ENCODE results near the gene DTNB. TPM values are rescaled to one million over a fixed set of nuclear protein-coding genes. Genes with fewer than 3 reads are reported as not detected.

The DTNB gene
- polyA plus RNA-seq, 1 donor from 2014 or later, result 22.5 TPM

DNA sequence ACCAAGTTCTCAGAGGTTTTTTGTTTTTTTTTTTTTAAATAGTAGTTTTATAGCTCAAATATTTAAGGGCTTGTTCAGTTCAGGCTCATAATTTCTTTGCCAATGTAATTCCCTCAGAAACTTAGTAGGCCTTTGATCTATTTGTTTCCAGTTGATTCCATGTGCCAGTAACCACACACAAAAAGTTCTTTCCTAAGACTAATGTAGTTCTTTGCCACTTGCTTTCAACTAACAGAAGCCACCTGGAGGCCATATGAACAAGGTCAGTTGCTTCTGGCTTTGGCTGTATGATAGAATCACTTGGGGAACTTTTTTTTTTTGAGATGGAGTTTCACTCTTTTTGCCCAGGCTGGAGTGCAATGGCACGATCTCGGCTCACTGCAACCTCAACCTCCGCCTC is 100.7 kb downstream of the DTNB start:
- H3K27me3 ChIP-seq (ENCODE audit: insufficient read depth, low read depth, low read length), result no peaks in the 10 kb centered on the region
- H3K27ac ChIP-seq (ENCODE audit: low read length), result no peak overlapping the region
- H3K4me2 ChIP-seq (ENCODE audit: low read length), result no peak overlapping the region
- TF ChIP-seq, protein P1, sequence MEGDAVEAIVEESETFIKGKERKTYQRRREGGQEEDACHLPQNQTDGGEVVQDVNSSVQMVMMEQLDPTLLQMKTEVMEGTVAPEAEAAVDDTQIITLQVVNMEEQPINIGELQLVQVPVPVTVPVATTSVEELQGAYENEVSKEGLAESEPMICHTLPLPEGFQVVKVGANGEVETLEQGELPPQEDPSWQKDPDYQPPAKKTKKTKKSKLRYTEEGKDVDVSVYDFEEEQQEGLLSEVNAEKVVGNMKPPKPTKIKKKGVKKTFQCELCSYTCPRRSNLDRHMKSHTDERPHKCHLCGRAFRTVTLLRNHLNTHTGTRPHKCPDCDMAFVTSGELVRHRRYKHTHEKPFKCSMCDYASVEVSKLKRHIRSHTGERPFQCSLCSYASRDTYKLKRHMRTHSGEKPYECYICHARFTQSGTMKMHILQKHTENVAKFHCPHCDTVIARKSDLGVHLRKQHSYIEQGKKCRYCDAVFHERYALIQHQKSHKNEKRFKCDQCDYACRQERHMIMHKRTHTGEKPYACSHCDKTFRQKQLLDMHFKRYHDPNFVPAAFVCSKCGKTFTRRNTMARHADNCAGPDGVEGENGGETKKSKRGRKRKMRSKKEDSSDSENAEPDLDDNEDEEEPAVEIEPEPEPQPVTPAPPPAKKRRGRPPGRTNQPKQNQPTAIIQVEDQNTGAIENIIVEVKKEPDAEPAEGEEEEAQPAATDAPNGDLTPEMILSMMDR (IDR thresholded peaks at IDR 0.05; ENCODE audit: poor library complexity, severe bottlenecking), result no peak
- TF ChIP-seq, protein P2, sequence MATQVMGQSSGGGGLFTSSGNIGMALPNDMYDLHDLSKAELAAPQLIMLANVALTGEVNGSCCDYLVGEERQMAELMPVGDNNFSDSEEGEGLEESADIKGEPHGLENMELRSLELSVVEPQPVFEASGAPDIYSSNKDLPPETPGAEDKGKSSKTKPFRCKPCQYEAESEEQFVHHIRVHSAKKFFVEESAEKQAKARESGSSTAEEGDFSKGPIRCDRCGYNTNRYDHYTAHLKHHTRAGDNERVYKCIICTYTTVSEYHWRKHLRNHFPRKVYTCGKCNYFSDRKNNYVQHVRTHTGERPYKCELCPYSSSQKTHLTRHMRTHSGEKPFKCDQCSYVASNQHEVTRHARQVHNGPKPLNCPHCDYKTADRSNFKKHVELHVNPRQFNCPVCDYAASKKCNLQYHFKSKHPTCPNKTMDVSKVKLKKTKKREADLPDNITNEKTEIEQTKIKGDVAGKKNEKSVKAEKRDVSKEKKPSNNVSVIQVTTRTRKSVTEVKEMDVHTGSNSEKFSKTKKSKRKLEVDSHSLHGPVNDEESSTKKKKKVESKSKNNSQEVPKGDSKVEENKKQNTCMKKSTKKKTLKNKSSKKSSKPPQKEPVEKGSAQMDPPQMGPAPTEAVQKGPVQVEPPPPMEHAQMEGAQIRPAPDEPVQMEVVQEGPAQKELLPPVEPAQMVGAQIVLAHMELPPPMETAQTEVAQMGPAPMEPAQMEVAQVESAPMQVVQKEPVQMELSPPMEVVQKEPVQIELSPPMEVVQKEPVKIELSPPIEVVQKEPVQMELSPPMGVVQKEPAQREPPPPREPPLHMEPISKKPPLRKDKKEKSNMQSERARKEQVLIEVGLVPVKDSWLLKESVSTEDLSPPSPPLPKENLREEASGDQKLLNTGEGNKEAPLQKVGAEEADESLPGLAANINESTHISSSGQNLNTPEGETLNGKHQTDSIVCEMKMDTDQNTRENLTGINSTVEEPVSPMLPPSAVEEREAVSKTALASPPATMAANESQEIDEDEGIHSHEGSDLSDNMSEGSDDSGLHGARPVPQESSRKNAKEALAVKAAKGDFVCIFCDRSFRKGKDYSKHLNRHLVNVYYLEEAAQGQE (IDR thresholded peaks at IDR 0.05; ENCODE audit: borderline replicate concordance), result no peak
- TF ChIP-seq EP300 (conservative IDR thresholded peaks at IDR 0.05; ENCODE audit: poor library complexity, severe bottlenecking) (no peak), MXI1 (conservative IDR thresholded peaks at IDR 0.05; ENCODE audit: poor library complexity, severe bottlenecking) (no peak), SMC3 (conservative IDR thresholded peaks at IDR 0.05; ENCODE audit: poor library complexity) (no peak), EZH2 (IDR thresholded peaks at IDR 0.05; ENCODE audit: borderline replicate concordance, insufficient read depth, low read length, poor library complexity, severe bottlenecking) (no peak), RAD21 (conservative IDR thresholded peaks at IDR 0.05) (no peak), POLR2AphosphoS5 (IDR thresholded peaks at IDR 0.05) (no peak), TAF1 (IDR thresholded peaks at IDR 0.05; ENCODE audit: low read depth) (no peak)
- H2AFZ ChIP-seq (ENCODE audit: low read depth, low read length), result no peak overlapping the region
- H3K9me2 ChIP-seq (ENCODE audit: insufficient read depth, low read length), result no peaks in the 10 kb centered on the region
- no peaks in the 10 kb centered on the region for H4K20me1 ChIP-seq (ENCODE audit: insufficient read depth)
- no peak overlapping the region for H3K9ac ChIP-seq (ENCODE audit: low read length)
- no peaks in the 10 kb centered on the region for H3K9me3 ChIP-seq (ENCODE audit: low read length)
- H3K79me2 ChIP-seq (replicated peaks; ENCODE audit: insufficient read depth, low read length), result no peaks in the 10 kb centered on the region
- H3K4me3 ChIP-seq (ENCODE audit: low read length), result no peak overlapping the region
- peaks cover 4% of the 10 kb centered on the region for H3K36me3 ChIP-seq (ENCODE audit: insufficient read depth, low read length)
- no peaks in the 10 kb centered on the region for H3F3A ChIP-seq (ENCODE audit: insufficient read depth, low read length, poor library complexity, severe bottlenecking)

DNA sequence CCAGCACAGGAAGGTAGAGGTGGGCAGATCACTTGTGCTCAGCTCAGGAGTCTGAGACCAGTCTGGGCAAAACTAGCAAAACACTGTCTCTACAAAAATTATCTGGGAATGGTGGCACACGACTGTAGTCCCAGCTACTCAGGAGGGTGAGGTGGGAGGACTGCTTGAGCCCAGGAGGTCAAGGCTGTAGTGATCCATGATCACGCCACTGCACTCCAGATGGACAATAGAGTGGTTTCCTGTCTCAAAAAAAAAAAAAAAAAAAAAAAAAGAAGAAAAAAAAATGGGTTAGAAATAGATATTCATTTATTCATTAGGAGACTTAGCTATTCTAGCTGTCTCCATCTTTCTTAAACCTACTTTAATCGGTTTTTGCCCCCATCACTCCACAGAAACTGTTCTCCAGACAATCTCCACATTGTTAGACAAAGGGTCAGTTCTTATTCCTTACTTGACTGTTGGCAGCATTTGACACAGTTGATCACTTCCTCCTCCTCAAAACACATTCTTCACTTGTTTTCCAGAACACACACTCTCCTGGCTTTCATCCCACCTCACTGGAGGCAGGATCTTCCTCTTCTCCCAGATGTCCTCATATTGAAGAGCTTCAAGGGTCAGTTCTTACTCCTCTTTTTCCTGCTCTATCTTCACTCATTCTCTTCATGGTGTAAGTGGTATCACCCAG is 103.1 kb downstream of the DTNB start:
- no peaks in the 10 kb centered on the region for H3K79me2 ChIP-seq (replicated peaks; ENCODE audit: insufficient read depth, low read length)
- H3K27ac ChIP-seq (ENCODE audit: low read length), result no peak overlapping the region
- H3K9ac ChIP-seq (ENCODE audit: low read length), result no peak overlapping the region
- no peaks in the 10 kb centered on the region for H3K9me2 ChIP-seq (ENCODE audit: insufficient read depth, low read length)
- H3K4me3 ChIP-seq (ENCODE audit: low read length), result no peak overlapping the region
- no peaks in the 10 kb centered on the region for H4K20me1 ChIP-seq (ENCODE audit: insufficient read depth)
- TF ChIP-seq RAD21 (conservative IDR thresholded peaks at IDR 0.05), result no peak
- TF ChIP-seq, protein P1 (IDR thresholded peaks at IDR 0.05; ENCODE audit: poor library complexity, severe bottlenecking), result no peak
- no peak for TF ChIP-seq EP300 (conservative IDR thresholded peaks at IDR 0.05; ENCODE audit: poor library complexity, severe bottlenecking)
- TF ChIP-seq TAF1 (IDR thresholded peaks at IDR 0.05; ENCODE audit: low read depth), result no peak
- no peak for TF ChIP-seq SMC3 (conservative IDR thresholded peaks at IDR 0.05; ENCODE audit: poor library complexity)
- no peak for TF ChIP-seq MXI1 (conservative IDR thresholded peaks at IDR 0.05; ENCODE audit: poor library complexity, severe bottlenecking)
- no peak for TF ChIP-seq POLR2AphosphoS5 (IDR thresholded peaks at IDR 0.05)
- TF ChIP-seq EZH2 (IDR thresholded peaks at IDR 0.05; ENCODE audit: borderline replicate concordance, insufficient read depth, low read length, poor library complexity, severe bottlenecking), result no peak
- TF ChIP-seq, protein P2 (IDR thresholded peaks at IDR 0.05; ENCODE audit: borderline replicate concordance), result no peak
- H3F3A ChIP-seq (ENCODE audit: insufficient read depth, low read length, poor library complexity, severe bottlenecking), result no peaks in the 10 kb centered on the region
- H3K27me3 ChIP-seq (ENCODE audit: insufficient read depth, low read depth, low read length), result no peaks in the 10 kb centered on the region
- no peaks in the 10 kb centered on the region for H3K9me3 ChIP-seq (ENCODE audit: low read length)
- H3K4me2 ChIP-seq (ENCODE audit: low read length), result no peak overlapping the region
- H2AFZ ChIP-seq (ENCODE audit: low read depth, low read length), result no peak overlapping the region
- H3K36me3 ChIP-seq (ENCODE audit: insufficient read depth, low read length), result peaks cover 4% of the 10 kb centered on the region
